GM12878 (cell line): ENCODE measurements around the gene AP4B1. TPM values are rescaled to one million over a fixed set of nuclear protein-coding genes. Genes with fewer than 3 reads are reported as not detected.

ENCODE experiments used
- CBX5 ChIP-seq: sonication (generic); IDR thresholded peaks from 2 replicates; pipeline ENCODE4 v1.6.1; 2016; ENCODE audit warnings: low read depth, moderate library complexity, mild to moderate bottlenecking, inconsistent platforms
- FOXK2 ChIP-seq: fragments of 450-650 bp; IDR thresholded peaks from 2 replicates; pipeline ENCODE4 v1.6.1; 2017; ENCODE audit warnings: mild to moderate bottlenecking, moderate library complexity
- MEF2B ChIP-seq: fragments of 450-650 bp; IDR thresholded peaks from 2 replicates; pipeline ENCODE4 v1.6.1; 2018; ENCODE audit warnings: mild to moderate bottlenecking, moderate library complexity; ENCODE audit not compliant: partially characterized antibody, poor library complexity, severe bottlenecking
- NFXL1 ChIP-seq: fragments of 450-650 bp; IDR thresholded peaks from 2 replicates; pipeline ENCODE4 v1.6.1; 2017; ENCODE audit warnings: antibody characterized with exemption, mild to moderate bottlenecking, borderline replicate concordance
- NR2C1 ChIP-seq: fragments of 450-650 bp; IDR thresholded peaks from 2 replicates; pipeline ENCODE4 v1.6.1; 2017; ENCODE audit warnings: antibody characterized with exemption, mild to moderate bottlenecking, moderate library complexity
- NR2C2 ChIP-seq: IDR thresholded peaks from 2 replicates; pipeline ENCODE4 v1.6.1; 2011; ENCODE audit warnings: borderline replicate concordance, low read depth; ENCODE audit not compliant: control insufficient read depth, insufficient read length
- NR2F1 ChIP-seq: fragments of 450-650 bp; conservative IDR thresholded peaks from 2 replicates; pipeline ENCODE4 v1.6.1; 2017; ENCODE audit warnings: mild to moderate bottlenecking
- TCF3 ChIP-seq: IDR thresholded peaks from 2 replicates; pipeline ENCODE4 v1.6.1; 2012; ENCODE audit warnings: low read depth, mild to moderate bottlenecking, low read length, borderline replicate concordance; ENCODE audit not compliant: insufficient read depth
- ZBTB11 ChIP-seq: fragments of 450-650 bp; formaldehyde crosslinking; IDR thresholded peaks from 2 replicates; pipeline ENCODE4 v1.5.0; 2022; ENCODE audit warnings: mild to moderate bottlenecking, missing genetic modification characterization
- ZNF687 ChIP-seq: fragments of 450-650 bp; IDR thresholded peaks from 2 replicates; pipeline ENCODE4 v1.6.1; 2017; ENCODE audit warnings: mild to moderate bottlenecking, moderate library complexity
- polyA plus RNA-seq, 11 experiments: library from polyadenylated mRNA; depleted of rRNA in 4 of 11; unstranded in 6 of 11; stranded (reverse) in 5 of 11; fragments of >200 nt; fragmentation: Nextera tagmentation in 4 of 11; fragmentation: Illumina TruSeq in 1 of 11; extraction: Ambion mirVana in 4 of 11; extraction: Trizol in 1 of 11; gene quantifications; 1 replicate in 1 of 11; 2 replicates in 10 of 11; pipeline versions ENCODE4 v1.2.1 to v1.2.3, GENCODE V29; 2011 to 2016; ENCODE audit warnings: inconsistent platforms in 2 of 11, missing spikeins in 2 of 11, low read depth in 1 of 11
- total RNA-seq, 4 experiments: library from RNA; depleted of rRNA in 3 of 4; stranded (reverse); fragments of >200 nt in 3 of 4; fragmentation: Illumina TruSeq in 1 of 4; extraction: Trizol in 1 of 4; gene quantifications; 2 replicates each; pipeline versions ENCODE4 v1.2.1 to v1.2.3, GENCODE V29; 2013 to 2021
- TF ChIP-seq, protein P1 (sequence below): IDR thresholded peaks from 2 replicates; pipeline ENCODE4 v1.6.1; 2012; ENCODE audit warnings: low read depth, low read length, improper control_type of control experiment
- TF ChIP-seq, protein P2 (sequence below): IDR thresholded peaks from 2 replicates; pipeline ENCODE4 v1.6.1; 2011; ENCODE audit warnings: borderline replicate concordance, low read depth, mild to moderate bottlenecking, moderate library complexity, mixed read lengths, low read length; ENCODE audit not compliant: insufficient read depth; ENCODE audit errors: extremely low read length
- TF ChIP-seq, protein P3 (sequence below): IDR thresholded peaks from 2 replicates; pipeline ENCODE4 v1.6.1; 2011; ENCODE audit warnings: low read depth, mild to moderate bottlenecking, low read length, moderate library complexity, borderline replicate concordance; ENCODE audit errors: extremely low read depth
- TF ChIP-seq, protein P4 (sequence below): IDR thresholded peaks from 2 replicates; pipeline ENCODE4 v1.6.1; 2012; ENCODE audit warnings: mild to moderate bottlenecking, low read depth, low read length

Gene AP4B1
- total and polyA plus RNA-seq, 10 of the 15 experiments (the other 5 are each of a cell fraction or from before 2014, with no cell fraction given), result 27.2 to 61.0 (median 33.0) TPM

DNA sequence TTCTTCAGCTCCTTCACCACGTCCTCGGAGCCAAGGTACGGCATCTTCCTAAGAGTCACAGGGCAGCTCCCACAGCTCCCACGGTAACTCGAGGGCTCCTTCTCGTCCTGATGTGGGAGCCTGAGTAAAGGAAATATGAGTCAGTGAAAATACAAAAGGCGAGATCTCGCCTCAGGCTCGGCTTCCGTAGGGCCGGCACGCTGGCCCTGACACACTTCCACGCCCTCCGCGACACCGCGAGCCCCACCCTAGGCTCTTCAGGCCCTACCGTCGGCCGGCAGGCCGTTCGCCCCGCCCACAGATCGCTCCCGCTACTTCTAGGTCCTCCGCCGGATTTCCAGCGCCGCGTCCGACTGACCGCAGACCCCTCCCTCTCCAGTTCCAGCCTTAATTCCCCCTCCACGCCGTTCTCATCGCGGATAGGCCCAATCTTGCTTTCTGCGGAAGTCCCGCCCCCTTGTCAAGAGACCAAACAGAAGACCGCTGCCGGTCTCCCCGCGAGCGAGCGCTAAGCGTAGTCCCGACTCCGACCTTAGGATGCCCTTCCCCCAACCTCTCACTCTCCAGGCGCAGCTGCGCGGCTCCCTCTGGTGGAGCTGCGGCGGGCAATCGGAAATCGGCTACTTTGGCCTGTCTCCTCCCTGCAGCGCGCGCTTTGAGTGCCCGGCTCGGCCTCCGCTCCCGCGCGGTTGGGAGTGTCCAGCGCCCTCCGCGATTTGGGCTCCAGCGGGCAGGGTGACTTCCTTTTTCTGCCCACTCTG lies at the start of gene AP4B1, which contains the start of gene DCLRE1B (continued):
- no peak for TF ChIP-seq ZBTB11 (CRISPR knock-in tag)
- peak; percentile 49; the same call in 1 of the 2 replicates for TF ChIP-seq FOXK2
- TF ChIP-seq, protein P1, sequence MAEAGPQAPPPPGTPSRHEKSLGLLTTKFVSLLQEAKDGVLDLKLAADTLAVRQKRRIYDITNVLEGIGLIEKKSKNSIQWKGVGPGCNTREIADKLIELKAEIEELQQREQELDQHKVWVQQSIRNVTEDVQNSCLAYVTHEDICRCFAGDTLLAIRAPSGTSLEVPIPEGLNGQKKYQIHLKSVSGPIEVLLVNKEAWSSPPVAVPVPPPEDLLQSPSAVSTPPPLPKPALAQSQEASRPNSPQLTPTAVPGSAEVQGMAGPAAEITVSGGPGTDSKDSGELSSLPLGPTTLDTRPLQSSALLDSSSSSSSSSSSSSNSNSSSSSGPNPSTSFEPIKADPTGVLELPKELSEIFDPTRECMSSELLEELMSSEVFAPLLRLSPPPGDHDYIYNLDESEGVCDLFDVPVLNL, result peak; percentile 91
- TF ChIP-seq, protein P2, sequence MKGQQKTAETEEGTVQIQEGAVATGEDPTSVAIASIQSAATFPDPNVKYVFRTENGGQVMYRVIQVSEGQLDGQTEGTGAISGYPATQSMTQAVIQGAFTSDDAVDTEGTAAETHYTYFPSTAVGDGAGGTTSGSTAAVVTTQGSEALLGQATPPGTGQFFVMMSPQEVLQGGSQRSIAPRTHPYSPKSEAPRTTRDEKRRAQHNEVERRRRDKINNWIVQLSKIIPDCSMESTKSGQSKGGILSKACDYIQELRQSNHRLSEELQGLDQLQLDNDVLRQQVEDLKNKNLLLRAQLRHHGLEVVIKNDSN, result no peak
- TF ChIP-seq NFXL1, result no peak
- TF ChIP-seq NR2C2, result peak; percentile 82
- no peak for TF ChIP-seq ZNF687
- TF ChIP-seq NR2C1, result no peak
- TF ChIP-seq, protein P3, sequence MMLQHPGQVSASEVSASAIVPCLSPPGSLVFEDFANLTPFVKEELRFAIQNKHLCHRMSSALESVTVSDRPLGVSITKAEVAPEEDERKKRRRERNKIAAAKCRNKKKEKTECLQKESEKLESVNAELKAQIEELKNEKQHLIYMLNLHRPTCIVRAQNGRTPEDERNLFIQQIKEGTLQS, result no peak
- TF ChIP-seq CBX5, result peak; percentile 97
- TF ChIP-seq, protein P4, sequence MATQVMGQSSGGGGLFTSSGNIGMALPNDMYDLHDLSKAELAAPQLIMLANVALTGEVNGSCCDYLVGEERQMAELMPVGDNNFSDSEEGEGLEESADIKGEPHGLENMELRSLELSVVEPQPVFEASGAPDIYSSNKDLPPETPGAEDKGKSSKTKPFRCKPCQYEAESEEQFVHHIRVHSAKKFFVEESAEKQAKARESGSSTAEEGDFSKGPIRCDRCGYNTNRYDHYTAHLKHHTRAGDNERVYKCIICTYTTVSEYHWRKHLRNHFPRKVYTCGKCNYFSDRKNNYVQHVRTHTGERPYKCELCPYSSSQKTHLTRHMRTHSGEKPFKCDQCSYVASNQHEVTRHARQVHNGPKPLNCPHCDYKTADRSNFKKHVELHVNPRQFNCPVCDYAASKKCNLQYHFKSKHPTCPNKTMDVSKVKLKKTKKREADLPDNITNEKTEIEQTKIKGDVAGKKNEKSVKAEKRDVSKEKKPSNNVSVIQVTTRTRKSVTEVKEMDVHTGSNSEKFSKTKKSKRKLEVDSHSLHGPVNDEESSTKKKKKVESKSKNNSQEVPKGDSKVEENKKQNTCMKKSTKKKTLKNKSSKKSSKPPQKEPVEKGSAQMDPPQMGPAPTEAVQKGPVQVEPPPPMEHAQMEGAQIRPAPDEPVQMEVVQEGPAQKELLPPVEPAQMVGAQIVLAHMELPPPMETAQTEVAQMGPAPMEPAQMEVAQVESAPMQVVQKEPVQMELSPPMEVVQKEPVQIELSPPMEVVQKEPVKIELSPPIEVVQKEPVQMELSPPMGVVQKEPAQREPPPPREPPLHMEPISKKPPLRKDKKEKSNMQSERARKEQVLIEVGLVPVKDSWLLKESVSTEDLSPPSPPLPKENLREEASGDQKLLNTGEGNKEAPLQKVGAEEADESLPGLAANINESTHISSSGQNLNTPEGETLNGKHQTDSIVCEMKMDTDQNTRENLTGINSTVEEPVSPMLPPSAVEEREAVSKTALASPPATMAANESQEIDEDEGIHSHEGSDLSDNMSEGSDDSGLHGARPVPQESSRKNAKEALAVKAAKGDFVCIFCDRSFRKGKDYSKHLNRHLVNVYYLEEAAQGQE, result no peak
- TF ChIP-seq TCF3, result peak; percentile 93
- TF ChIP-seq MEF2B, result no peak
- TF ChIP-seq NR2F1, result peak; percentile 46
